HepG2 (cell line): ENCODE data around the gene GFRA4. TPM values are rescaled to one million over a fixed set of nuclear protein-coding genes. Genes with fewer than 3 reads are reported as not detected.

Experiments used
- CHD4 ChIP-seq: fragments of 200-600 bp; sonication (generic); IDR thresholded peaks from 2 replicates; pipeline ENCODE4 v1.7.0; 2017; ENCODE audit warnings: mild to moderate bottlenecking, low read length, borderline replicate concordance
- FLYWCH1 ChIP-seq: sonication (generic); formaldehyde crosslinking; IDR thresholded peaks from 2 replicates; pipeline ENCODE4 v1.8.1; 2023; ENCODE audit warnings: mild to moderate bottlenecking, missing genetic modification reagents
- HMGA1 ChIP-seq: sonication (generic); formaldehyde crosslinking; conservative IDR thresholded peaks from 2 replicates; pipeline ENCODE4 v1.4.0; 2020; ENCODE audit warnings: missing genetic modification reagents
- HOXA3 ChIP-seq: sonication (generic); formaldehyde crosslinking; IDR thresholded peaks from 2 replicates; pipeline ENCODE4 v1.5.0; 2020; ENCODE audit warnings: missing genetic modification reagents
- NKX3-1 ChIP-seq: sonication (generic); formaldehyde crosslinking; IDR thresholded peaks from 2 replicates; pipeline ENCODE4 v1.5.0; 2020; ENCODE audit warnings: missing genetic modification reagents
- PHF8 ChIP-seq: sonication (generic); formaldehyde crosslinking; IDR thresholded peaks from 2 replicates; pipeline ENCODE4 v1.5.0; 2020; ENCODE audit warnings: missing genetic modification reagents
- SATB2 ChIP-seq: sonication (generic); formaldehyde crosslinking; IDR thresholded peaks from 2 replicates; pipeline ENCODE4 v1.5.0; 2020; ENCODE audit warnings: missing genetic modification reagents
- SP4 ChIP-seq: sonication (generic); formaldehyde crosslinking; IDR thresholded peaks from 2 replicates; pipeline ENCODE4 v1.8.1; 2023; ENCODE audit warnings: mild to moderate bottlenecking, missing genetic modification reagents
- THYN1 ChIP-seq: sonication (generic); formaldehyde crosslinking; IDR thresholded peaks from 2 replicates; pipeline ENCODE4 v1.8.1; 2023; ENCODE audit warnings: low read depth, mild to moderate bottlenecking, moderate library complexity, missing genetic modification reagents, borderline replicate concordance
- ZBTB42 ChIP-seq: sonication (generic); formaldehyde crosslinking; IDR thresholded peaks from 2 replicates; pipeline ENCODE4 v1.5.0; 2020; ENCODE audit warnings: mild to moderate bottlenecking, missing genetic modification reagents
- ZNF101 ChIP-seq: sonication (generic); formaldehyde crosslinking; IDR thresholded peaks from 2 replicates; pipeline ENCODE4 v1.4.0; 2020; ENCODE audit warnings: mild to moderate bottlenecking, low read depth, missing genetic modification reagents, borderline replicate concordance
- ZNF333 ChIP-seq: sonication (generic); formaldehyde crosslinking; IDR thresholded peaks from 2 replicates; pipeline ENCODE4 v1.4.0; 2020; ENCODE audit warnings: mild to moderate bottlenecking, missing genetic modification reagents, borderline replicate concordance
- ZNF501 ChIP-seq: sonication (generic); formaldehyde crosslinking; IDR thresholded peaks from 2 replicates; pipeline ENCODE4 v1.5.1; 2020; ENCODE audit warnings: mild to moderate bottlenecking, moderate library complexity, missing genetic modification reagents
- ZNF546 ChIP-seq: sonication (generic); formaldehyde crosslinking; conservative IDR thresholded peaks from 2 replicates; pipeline ENCODE4 v1.8.1; 2023; ENCODE audit warnings: mild to moderate bottlenecking, missing genetic modification reagents
- ZNF549 ChIP-seq: sonication (generic); formaldehyde crosslinking; IDR thresholded peaks from 2 replicates; pipeline ENCODE4 v1.5.0; 2020; ENCODE audit warnings: missing genetic modification reagents
- ZNF556 ChIP-seq: sonication (generic); formaldehyde crosslinking; IDR thresholded peaks from 2 replicates; pipeline ENCODE4 v1.4.0; 2020; ENCODE audit warnings: mild to moderate bottlenecking, missing genetic modification reagents, borderline replicate concordance
- ZNF660 ChIP-seq: sonication (generic); formaldehyde crosslinking; IDR thresholded peaks from 2 replicates; pipeline ENCODE4 v1.5.1; 2020; ENCODE audit warnings: mild to moderate bottlenecking, low read depth, missing genetic modification reagents, borderline replicate concordance
- ZNF670 ChIP-seq: sonication (generic); formaldehyde crosslinking; IDR thresholded peaks from 2 replicates; pipeline ENCODE4 v1.8.0; 2022; ENCODE audit warnings: mild to moderate bottlenecking, missing genetic modification reagents, borderline replicate concordance
- ZSCAN31 ChIP-seq: sonication (generic); formaldehyde crosslinking; IDR thresholded peaks from 2 replicates; pipeline ENCODE4 v1.5.0; 2020; ENCODE audit warnings: low read depth, mild to moderate bottlenecking, missing genetic modification reagents
- polyA plus RNA-seq, 8 experiments: library from polyadenylated mRNA; depleted of rRNA in 3 of 8; stranded (reverse) in 7 of 8; unstranded in 1 of 8; fragments of >200 nt; fragmentation: Illumina TruSeq in 4 of 8; extraction: Trizol in 4 of 8; gene quantifications; 2 replicates each; pipeline versions ENCODE4 v1.2.1 to v1.2.3, GENCODE V29; 2011 to 2016; ENCODE audit warnings: low read depth in 4 of 8, missing spikeins in 1 of 8, mixed read lengths in 1 of 8; ENCODE audit not compliant: insufficient read depth in 1 of 8
- total RNA-seq, 5 experiments: library from RNA; depleted of rRNA; stranded (reverse); fragments of >200 nt; fragmentation: Illumina TruSeq; extraction: Trizol; gene quantifications; 2 replicates each; pipeline ENCODE4 v1.2.3, GENCODE V29; 2016; ENCODE audit warnings: low read depth in 1 of 5
- TF ChIP-seq, protein P1 (sequence below): sonication (generic); formaldehyde crosslinking; IDR thresholded peaks from 2 replicates; pipeline ENCODE4 v1.4.0; 2020; ENCODE audit warnings: missing genetic modification reagents
- TF ChIP-seq, protein P2 (sequence below): sonication (generic); formaldehyde crosslinking; IDR thresholded peaks from 2 replicates; pipeline ENCODE4 v1.5.0; 2020; ENCODE audit warnings: mild to moderate bottlenecking, missing genetic modification reagents, moderate library complexity
- TF ChIP-seq, protein P3 (sequence below): sonication (generic); formaldehyde crosslinking; IDR thresholded peaks from 2 replicates; pipeline ENCODE4 v1.8.0; 2022; ENCODE audit warnings: mild to moderate bottlenecking, missing genetic modification reagents, borderline replicate concordance

GFRA4 gene
- total and polyA plus RNA-seq, 2 of the 13 experiments (the other 11 are each of a cell fraction or from before 2014, with no cell fraction given): not detected

DNA sequence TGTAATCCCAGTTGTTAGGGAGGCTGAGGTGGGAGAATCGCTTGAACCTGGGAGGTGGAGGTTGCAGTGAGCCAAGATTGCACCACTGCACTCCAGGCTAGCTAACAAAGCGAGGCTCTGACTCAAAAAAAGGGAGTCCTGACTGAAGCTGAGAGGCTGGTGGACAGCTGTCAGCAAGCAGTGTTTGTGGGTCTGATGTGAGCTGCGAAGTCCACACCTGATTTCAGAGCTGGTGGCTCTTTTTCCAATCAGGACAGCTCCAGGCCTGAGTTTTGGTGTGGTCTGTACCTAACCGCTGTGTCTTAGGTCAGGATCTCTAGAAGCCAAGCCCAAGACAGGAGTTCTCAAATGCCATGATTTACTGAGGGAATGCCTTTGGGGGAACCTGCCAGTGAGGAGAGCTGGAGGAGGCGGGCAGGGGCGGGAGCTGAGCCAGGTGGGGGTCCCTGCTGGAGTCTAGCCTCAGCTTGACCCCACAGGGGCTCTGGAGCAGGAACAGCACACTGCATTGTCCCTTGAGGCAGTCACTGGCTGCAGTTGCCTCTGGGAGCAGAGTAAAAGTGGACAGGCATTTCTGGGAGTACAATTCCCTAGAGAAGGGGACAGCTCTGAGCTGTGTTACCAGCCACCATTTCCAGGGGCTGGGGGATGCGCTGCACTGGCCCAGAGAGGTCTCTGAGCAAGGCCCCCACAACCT is 5.0 kb downstream of the GFRA4 start (continued):
- TF ChIP-seq, protein P1, sequence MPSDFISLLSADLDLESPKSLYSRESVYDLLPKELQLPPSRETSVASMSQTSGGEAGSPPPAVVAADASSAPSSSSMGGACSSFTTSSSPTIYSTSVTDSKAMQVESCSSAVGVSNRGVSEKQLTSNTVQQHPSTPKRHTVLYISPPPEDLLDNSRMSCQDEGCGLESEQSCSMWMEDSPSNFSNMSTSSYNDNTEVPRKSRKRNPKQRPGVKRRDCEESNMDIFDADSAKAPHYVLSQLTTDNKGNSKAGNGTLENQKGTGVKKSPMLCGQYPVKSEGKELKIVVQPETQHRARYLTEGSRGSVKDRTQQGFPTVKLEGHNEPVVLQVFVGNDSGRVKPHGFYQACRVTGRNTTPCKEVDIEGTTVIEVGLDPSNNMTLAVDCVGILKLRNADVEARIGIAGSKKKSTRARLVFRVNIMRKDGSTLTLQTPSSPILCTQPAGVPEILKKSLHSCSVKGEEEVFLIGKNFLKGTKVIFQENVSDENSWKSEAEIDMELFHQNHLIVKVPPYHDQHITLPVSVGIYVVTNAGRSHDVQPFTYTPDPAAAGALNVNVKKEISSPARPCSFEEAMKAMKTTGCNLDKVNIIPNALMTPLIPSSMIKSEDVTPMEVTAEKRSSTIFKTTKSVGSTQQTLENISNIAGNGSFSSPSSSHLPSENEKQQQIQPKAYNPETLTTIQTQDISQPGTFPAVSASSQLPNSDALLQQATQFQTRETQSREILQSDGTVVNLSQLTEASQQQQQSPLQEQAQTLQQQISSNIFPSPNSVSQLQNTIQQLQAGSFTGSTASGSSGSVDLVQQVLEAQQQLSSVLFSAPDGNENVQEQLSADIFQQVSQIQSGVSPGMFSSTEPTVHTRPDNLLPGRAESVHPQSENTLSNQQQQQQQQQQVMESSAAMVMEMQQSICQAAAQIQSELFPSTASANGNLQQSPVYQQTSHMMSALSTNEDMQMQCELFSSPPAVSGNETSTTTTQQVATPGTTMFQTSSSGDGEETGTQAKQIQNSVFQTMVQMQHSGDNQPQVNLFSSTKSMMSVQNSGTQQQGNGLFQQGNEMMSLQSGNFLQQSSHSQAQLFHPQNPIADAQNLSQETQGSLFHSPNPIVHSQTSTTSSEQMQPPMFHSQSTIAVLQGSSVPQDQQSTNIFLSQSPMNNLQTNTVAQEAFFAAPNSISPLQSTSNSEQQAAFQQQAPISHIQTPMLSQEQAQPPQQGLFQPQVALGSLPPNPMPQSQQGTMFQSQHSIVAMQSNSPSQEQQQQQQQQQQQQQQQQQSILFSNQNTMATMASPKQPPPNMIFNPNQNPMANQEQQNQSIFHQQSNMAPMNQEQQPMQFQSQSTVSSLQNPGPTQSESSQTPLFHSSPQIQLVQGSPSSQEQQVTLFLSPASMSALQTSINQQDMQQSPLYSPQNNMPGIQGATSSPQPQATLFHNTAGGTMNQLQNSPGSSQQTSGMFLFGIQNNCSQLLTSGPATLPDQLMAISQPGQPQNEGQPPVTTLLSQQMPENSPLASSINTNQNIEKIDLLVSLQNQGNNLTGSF: no peak
- TF ChIP-seq HOXA3 (CRISPR knock-in tag) (0 out of 2 replicates have a peak, but pooled peaks have one; percentile 9), HMGA1 (CRISPR knock-in tag) (no peak), ZNF556 (CRISPR knock-in tag) (0 out of 2 replicates have a peak, but pooled peaks have one; percentile 5), SATB2 (no peak), ZNF670 (CRISPR knock-in tag) (no peak), ZNF333 (CRISPR knock-in tag) (peak; percentile 56; the same call in 1 of the 2 replicates), NKX3-1 (no peak), ZBTB42 (CRISPR knock-in tag) (peak; percentile 27; the same call in 1 of the 2 replicates), ZNF546 (CRISPR knock-in tag) (0 out of 2 replicates have a peak, but pooled peaks have one; percentile 77), THYN1 (CRISPR knock-in tag) (no peak), ZNF101 (CRISPR knock-in tag) (no peak), CHD4 (peak; percentile 62; the same call in 1 of the 2 replicates), SP4 (peak; percentile 43; the same call in 1 of the 2 replicates), ZNF660 (no peak), ZNF501 (CRISPR knock-in tag) (0 out of 2 replicates have a peak, but pooled peaks have one; percentile 41), PHF8 (CRISPR knock-in tag) (no peak), FLYWCH1 (CRISPR knock-in tag) (0 out of 2 replicates have a peak, but pooled peaks have one; percentile 24), ZNF549 (CRISPR knock-in tag) (no peak), ZSCAN31 (CRISPR knock-in tag) (no peak)
- TF ChIP-seq, protein P2, sequence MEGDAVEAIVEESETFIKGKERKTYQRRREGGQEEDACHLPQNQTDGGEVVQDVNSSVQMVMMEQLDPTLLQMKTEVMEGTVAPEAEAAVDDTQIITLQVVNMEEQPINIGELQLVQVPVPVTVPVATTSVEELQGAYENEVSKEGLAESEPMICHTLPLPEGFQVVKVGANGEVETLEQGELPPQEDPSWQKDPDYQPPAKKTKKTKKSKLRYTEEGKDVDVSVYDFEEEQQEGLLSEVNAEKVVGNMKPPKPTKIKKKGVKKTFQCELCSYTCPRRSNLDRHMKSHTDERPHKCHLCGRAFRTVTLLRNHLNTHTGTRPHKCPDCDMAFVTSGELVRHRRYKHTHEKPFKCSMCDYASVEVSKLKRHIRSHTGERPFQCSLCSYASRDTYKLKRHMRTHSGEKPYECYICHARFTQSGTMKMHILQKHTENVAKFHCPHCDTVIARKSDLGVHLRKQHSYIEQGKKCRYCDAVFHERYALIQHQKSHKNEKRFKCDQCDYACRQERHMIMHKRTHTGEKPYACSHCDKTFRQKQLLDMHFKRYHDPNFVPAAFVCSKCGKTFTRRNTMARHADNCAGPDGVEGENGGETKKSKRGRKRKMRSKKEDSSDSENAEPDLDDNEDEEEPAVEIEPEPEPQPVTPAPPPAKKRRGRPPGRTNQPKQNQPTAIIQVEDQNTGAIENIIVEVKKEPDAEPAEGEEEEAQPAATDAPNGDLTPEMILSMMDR (CRISPR knock-in tag): peak; percentile 24; the same call in 1 of the 2 replicates
- TF ChIP-seq, protein P3, sequence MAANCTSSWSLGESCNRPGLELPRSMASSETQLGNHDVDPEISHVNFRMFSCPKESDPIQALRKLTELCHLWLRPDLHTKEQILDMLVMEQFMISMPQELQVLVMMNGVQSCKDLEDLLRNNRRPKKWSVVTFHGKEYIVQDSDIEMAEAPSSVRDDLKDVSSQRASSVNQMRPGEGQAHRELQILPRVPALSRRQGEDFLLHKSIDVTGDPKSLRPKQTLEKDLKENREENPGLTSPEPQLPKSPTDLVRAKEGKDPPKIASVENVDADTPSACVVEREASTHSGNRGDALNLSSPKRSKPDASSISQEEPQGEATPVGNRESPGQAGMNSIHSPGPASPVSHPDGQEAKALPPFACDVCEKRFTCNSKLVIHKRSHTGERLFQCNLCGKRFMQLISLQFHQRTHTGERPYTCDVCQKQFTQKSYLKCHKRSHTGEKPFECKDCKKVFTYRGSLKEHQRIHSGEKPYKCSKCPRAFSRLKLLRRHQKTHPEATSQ: no peak
